Prostate gland (tissue), 2 donors: Measurements from ENCODE around the gene SLC7A7.

Experiments
- CTCF ChIP-seq, 4 experiments: fragments of 200-600 bp in 2 of 4; fragments of 450-650 bp in 2 of 4; sonication (generic) in 2 of 4; IDR thresholded peaks; 1 replicate in 3 of 4; 2 replicates in 1 of 4; pipeline ENCODE4 v1.5.1; 2016 to 2019; ENCODE audit warnings: antibody characterized with exemption in 4 of 4, mild to moderate bottlenecking in 2 of 4, moderate library complexity in 2 of 4
- POLR2A ChIP-seq: fragments of 450-650 bp; IDR thresholded peaks from one replicate; pipeline ENCODE4 v1.6.1; 2016; ENCODE audit warnings: antibody characterized with exemption, mild to moderate bottlenecking
- POLR2AphosphoS5 ChIP-seq: sonication (generic); formaldehyde crosslinking; IDR thresholded peaks from one replicate; pipeline ENCODE4 v1.6.1; 2017; ENCODE audit warnings: antibody characterized with exemption

GRCh38 chr14:22773162-22774010 is 41.8 kb downstream of the SLC7A7 start:
- TF ChIP-seq CTCF (IDR thresholded peaks at IDR 0.05): no peak
- TF ChIP-seq POLR2AphosphoS5: no peak
- no peak for TF ChIP-seq POLR2A
